ENCODE results near the gene RNGTT. TPM values are rescaled to one million over a fixed set of nuclear protein-coding genes. Genes with fewer than 3 reads are reported as not detected.

RNGTT gene
- total RNA-seq, 1 experiment from 2014 or later: 34.8 TPM

DNA sequence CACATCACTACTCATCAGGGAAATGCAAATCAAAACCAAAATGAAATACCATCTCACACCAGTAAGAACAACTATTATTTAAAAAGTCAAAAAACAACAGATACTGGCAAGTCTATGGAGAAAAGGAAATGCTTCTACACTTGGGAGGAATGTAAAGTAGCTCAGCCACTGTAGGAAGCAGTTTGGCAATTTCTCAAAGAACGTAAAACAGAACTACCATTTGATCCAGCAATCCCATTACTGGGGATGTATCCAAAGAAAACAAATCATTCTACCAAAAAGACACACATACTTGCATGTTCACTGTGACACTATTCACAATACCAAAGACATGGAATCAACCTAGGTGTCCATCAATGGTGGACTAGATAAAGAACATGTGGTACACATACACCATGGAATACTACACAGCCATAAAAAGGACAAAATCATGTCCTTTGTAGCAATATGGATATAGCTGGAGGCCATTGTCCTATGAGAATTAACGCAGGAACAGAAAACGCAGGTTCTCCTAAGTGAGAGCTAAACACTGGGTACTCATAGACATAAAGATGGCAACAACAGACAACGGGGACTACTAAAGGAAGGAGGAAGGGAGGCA, 260.4 kb downstream of the RNGTT start:
- in situ Hi-C loops (cut with HindIII; ENCODE audit: low sequenced_read_pairs): no loop called here

DNA sequence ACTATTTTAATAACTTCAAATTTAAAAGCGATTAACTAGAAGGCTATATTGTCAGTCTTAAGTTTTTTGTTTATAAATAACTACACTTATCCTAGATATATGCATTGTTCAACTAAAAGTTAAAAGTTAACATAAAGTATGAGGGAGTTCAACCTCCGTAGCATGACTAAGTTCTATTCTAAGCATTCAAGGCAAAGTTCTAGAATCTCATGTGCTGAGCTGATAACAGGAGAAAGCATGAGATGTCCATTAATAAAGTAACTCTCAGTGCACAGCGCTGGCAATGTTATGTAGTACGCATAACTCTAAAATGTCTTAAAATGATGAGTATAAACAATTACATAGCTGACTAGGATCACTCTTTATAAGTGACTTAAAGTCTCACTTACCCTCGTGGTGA, 264.8 kb downstream of the RNGTT start:
- in situ Hi-C loops (cut with HindIII; ENCODE audit: low sequenced_read_pairs): no loop called here

More for the DNA sequence above, 260.4 kb downstream of the RNGTT start:
- DNase-seq (ENCODE audit: low spot score): no peak

DNA sequence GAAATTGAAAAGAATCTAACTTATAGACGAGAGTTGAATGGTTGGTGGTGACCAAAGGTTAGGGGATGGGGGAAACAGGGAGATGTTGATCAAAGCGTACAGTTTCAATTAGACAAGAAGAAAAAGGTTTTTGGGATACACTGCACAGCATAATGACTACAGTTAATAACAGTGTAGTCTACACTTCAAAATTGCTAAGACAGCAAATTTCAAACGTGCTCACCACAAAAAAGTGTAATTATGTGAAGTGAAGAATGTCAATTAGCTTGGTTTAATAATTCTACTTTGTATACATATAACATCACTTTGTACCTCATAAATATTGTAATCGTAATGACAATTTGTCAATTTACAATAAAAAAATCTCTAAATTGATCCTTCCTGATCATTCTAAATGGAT, 267.5 kb downstream of the RNGTT start:
- in situ Hi-C loops (cut with HindIII; ENCODE audit: low sequenced_read_pairs): no loop called here
- no peak for DNase-seq (ENCODE audit: low spot score)

More for the DNA sequence above, 264.8 kb downstream of the RNGTT start:
- no peak for DNase-seq (ENCODE audit: low spot score)

DNA sequence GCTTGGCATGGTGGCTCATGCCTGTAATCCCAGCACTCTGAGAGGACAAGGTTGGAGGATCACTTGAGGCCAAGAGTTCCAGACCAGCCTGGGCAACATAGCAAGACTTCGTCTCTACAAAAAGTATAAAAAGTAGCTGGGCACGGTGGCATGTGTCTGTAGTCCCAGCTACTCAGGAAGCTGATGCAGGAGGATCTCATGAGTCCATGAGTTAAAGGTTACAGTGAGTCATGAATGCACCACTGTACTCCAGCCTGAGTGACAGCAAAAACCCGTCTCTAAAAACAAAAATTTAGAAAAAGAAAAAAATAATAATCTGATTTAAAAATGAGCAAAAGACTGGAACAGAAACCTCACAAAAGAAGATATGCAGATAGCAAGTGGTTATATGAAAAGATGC, 279.7 kb downstream of the RNGTT start:
- in situ Hi-C loops (cut with HindIII; ENCODE audit: low sequenced_read_pairs): no loop called here

DNA sequence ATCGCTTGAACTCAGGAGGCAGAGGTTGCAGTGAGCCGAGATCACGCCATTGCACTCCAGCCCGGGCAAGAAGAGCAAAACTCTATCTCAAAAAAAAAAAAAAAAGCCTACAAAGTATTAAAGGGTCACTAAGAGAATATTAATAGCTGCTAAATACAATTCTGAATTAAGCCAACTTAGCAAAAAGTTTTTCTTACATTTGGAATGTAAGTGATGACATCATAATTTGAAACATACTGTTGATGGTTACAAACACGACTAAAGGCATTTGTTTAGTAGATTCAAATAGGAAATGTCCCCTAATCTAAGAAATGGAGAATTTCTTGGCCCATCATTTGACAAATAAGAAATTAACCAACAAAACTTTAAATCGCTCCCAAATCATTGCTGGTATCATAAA, 282.8 kb downstream of the RNGTT start:
- DNase-seq (ENCODE audit: low spot score): no peak
- in situ Hi-C loops (cut with HindIII; ENCODE audit: low sequenced_read_pairs): no loop called here

More for the DNA sequence above, 279.7 kb downstream of the RNGTT start:
- DNase-seq (ENCODE audit: low spot score): no peak

DNA sequence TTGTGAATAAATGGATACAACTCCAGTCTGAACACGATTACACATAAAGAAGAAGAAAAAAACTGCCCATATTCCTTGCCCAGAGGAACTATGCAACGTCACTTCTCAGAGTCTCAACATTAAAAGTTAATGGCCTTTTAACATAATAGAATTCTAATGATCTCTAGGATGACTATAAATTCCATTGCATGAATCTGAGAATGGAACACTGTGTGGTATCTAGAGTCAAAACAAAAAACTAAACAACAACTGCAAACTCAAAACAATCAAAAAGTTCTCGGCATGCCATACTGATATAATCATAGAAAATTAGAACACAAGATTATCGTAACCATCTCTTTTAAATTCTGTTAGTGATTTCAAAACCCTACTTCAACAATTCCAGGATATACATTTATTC, 283.6 kb downstream of the RNGTT start:
- DNase-seq (ENCODE audit: low spot score): no peak
- in situ Hi-C loops (cut with HindIII; ENCODE audit: low sequenced_read_pairs): no loop called here

DNA sequence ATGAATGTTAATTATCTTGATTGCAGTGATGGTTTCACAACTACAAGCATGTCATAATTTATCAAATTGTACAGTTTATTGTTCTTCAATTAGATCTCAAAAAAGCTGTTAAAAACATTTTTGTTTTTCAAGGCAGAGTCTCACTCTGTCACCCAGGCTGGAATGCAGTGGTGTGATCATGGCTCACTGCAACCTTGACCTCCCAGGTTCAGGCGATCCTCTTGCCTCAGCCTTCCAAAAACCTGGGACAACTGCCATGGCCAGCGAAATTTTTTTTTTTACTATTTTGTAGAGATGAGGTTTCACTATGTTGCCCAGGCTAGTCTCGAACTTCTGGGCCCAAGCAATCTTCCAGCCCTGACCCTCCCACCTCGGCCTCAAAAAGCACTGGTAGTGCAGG, 286.1 kb downstream of the RNGTT start:
- DNase-seq (ENCODE audit: low spot score): no peak
- in situ Hi-C loops (cut with HindIII; ENCODE audit: low sequenced_read_pairs): no loop called here

DNA sequence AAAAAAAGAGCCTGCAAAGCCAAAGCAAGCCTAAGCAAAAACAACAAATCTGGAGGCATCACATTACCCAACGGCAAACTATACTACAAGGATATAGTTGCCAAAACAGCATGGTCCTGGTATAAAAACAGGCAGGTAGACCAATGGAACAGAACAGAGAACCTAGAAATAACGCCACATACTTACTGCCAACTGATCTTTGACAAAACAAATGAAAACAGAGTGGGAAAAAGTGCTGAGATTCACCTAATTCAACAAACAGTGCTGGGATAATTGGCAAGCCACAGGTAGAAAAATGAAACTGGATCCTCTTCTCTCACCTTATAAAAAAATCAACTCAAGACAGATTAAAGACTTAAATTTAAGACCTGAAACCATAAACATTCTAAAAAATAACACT, 291.8 kb downstream of the RNGTT start:
- in situ Hi-C loops (cut with HindIII; ENCODE audit: low sequenced_read_pairs): no loop called here
- no peak for DNase-seq (ENCODE audit: low spot score)

DNA sequence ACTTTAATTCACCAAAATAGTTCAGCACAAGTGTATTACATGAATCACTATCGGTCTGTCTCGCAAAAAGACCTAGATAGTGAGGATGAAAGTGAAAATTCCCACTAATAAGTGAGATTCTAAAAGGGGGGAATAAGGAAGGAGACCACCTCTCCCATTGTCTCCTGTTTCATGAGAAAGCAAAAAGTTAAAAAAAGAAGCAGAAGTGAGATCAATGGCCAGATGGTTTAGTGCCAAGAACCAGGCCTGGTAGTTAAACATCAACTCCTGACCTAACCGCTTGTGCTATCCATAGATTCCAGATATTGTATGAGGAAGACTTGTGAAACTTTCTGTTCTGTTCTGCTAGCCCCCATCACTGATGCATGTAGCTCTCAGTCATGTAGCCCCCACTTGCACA, 293.0 kb downstream of the RNGTT start:
- DNase-seq (ENCODE audit: low spot score): no peak
- in situ Hi-C loops (cut with HindIII; ENCODE audit: low sequenced_read_pairs): no loop called here

DNA sequence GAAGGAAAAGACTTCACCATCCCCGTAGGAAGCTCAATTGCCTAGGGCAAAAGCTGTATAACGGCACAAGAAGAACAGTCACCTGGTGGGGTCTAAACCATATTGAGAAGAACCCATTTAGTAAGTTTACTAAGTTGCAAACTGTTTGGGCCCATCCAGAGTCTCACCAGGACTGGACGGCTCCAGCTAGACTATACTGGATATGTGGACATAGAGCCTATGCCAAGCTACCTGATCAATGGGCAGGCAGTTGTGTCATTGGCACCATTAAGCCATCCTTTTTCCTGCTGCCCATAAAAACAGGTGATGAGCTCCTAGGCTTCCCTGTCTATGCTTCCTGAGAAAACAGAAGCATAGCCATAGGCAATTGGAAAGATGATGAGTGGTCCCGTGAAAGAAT, 293.9 kb downstream of the RNGTT start:
- in situ Hi-C loops (cut with HindIII; ENCODE audit: low sequenced_read_pairs): no loop called here
- DNase-seq (ENCODE audit: low spot score): no peak

DNA sequence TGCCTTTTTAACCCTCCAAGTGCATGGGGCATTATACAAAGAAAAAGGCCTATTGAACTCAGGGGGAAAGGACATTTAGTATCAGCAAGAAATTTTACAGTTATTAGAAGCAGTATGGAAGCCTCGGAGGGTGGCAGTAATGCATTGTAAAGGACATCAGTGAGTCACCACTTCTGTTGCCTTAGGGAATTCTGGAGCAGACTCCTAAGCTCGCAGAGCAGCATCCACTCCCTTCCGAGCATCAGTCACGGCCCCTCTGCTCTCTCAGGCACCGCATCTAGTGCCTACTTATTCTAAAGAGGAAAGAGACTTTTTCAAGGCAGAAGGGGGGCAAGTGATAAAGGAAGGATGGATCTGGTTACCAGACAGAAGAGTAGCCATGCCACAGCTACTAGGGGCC, 296.5 kb downstream of the RNGTT start:
- no peak for DNase-seq (ENCODE audit: low spot score)
- in situ Hi-C loops (cut with HindIII; ENCODE audit: low sequenced_read_pairs): no loop called here

DNA sequence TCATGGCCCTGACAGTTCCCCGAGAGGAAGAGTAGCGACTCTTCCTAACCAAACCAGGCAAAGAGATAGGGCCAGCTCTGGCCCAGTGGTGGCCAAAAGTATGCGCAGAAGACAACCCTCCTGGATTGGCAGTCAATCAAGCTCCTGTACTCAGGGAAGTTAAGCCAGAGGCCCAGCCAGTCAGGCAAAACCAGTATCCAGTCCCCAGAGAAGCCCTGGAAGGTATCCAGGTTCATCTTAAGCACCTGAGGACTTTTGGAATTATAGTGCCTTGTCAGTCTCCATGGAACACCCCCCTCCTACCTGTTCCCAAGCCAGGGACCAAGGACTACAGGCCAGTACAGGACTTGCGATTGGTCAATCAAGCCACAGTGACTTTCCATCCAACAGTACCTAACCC, 298.3 kb downstream of the RNGTT start:
- DNase-seq (ENCODE audit: low spot score): no peak
- in situ Hi-C loops (cut with HindIII; ENCODE audit: low sequenced_read_pairs): no loop called here

DNA sequence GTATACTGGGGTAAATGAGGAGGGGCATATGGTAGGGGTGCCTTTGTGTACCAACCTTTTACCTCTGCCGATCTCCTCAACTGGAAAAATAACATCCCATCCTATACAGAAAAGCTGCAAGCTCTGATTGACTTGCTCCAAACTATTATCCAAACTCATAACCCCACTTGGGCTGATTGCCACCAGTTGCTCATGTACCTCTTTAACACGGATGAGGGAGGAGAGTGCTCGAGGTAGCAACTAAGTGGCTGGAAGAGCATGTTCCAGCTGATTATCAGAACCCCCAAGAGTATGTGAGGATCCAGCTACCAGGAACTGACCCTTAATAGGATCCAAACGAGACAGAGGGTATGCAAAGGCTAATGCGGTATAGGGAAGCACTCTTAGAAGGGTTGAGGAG, 299.6 kb downstream of the RNGTT start:
- in situ Hi-C loops (cut with HindIII; ENCODE audit: low sequenced_read_pairs): no loop called here
- no peak for DNase-seq (ENCODE audit: low spot score)

DNA sequence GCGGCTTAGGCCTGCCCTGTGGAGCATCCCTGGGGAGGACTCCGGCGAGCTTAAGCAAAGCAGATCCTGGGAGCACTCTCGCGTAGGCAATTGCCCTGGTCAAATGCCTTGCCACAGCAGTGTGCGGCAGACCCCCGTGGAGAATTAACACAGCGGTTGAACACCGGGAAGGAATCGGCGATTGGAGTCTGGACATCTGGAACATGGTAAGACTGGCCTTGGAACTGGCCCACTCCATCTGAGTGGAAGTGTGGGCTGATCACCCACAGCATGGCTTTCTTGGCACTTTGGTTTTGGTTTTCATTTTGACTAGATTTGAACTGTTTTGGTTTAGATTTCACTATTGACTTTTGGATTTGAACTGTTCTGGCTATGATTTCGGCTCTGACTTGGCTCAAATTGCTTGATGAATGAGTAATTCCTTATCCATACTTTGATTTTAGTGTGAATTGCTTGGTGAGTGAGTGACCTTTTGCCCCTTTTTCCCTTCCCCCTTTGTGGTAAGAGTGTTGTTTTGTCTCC, 300.7 kb downstream of the RNGTT start:
- DNase-seq (ENCODE audit: low spot score): no peak
- in situ Hi-C loops (cut with HindIII; ENCODE audit: low sequenced_read_pairs): no loop called here

DNA sequence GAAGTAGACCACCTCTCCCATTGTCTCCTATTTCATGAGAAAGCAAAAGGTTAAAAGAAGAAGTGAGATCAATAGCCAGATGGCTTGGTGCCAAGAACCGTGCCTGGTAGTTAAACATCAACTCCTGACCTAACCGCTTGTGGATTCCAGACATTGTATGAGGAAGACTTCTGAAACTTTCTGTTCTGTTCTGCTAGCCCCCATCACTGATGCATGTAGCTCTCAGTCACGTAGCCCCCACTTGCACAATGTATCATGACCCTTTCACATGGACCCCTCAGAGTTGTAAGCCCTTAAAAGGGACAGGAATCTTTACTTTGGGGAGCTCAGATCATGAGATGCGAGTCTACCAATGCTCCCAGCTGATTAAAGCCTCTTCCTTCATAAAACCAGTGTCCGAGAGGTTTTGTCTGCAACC, 301.2 kb downstream of the RNGTT start:
- no peak for DNase-seq (ENCODE audit: low spot score)
- in situ Hi-C loops (cut with HindIII; ENCODE audit: low sequenced_read_pairs): no loop called here

DNA sequence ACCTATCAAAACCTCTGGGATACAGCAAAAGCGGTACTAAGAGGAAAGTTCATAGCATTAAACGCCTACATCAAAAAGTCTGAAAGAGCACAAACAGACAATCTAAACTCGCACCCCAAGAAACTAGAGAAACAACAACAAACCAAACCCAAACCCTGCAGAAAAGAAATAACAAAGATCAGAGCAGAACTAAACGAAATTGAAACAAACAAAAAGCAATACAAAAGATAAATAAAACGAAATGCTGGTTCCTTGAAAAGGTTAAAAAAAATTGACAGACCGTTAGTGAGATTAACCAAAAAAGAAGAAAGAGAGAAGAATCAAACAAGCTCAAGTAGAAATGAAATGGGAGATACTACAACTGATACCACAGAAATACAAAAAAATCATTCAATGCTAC, 302.3 kb downstream of the RNGTT start:
- in situ Hi-C loops (cut with HindIII; ENCODE audit: low sequenced_read_pairs): no loop called here
- DNase-seq (ENCODE audit: low spot score): no peak

DNA sequence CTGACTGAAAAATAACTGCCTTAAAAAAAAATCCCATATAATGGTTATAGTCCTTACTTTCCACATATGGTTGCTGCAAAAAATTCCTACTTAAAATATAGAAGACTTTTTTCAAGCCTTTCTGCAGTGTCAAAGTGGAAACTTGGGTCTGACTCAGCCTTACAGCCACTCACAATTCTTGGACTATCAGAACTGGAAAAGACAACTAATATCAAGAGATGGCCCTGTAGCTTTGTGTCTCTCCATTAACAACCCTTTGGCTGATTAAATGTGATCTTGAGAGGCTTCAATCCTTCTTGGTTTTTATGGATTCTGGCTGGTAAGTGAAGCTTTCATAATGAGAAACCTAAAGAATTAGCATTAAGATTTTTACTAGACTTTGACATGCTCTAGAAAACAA, 307.8 kb downstream of the RNGTT start:
- DNase-seq (ENCODE audit: low spot score): no peak
- in situ Hi-C loops (cut with HindIII; ENCODE audit: low sequenced_read_pairs): no loop called here

DNA sequence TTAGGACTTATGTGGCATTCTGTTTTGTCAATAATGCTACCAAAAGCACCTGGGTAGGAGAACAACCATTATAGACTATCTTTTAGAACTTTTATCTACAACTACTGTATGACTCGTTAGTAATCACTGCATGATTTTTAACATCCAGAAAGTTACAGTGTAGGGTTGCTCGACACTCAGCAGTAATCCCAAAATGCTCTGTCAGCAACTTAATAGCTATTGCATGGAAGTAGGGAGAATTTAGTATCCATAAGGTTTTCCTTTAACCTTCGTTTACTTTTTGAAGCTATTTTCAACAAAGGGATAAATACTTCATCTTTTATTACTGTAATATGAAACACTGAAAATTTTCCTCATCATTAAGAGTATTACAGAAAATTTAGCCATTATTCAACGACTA, 309.5 kb downstream of the RNGTT start:
- in situ Hi-C loops (cut with HindIII; ENCODE audit: low sequenced_read_pairs): no loop called here
- DNase-seq (ENCODE audit: low spot score): no peak

DNA sequence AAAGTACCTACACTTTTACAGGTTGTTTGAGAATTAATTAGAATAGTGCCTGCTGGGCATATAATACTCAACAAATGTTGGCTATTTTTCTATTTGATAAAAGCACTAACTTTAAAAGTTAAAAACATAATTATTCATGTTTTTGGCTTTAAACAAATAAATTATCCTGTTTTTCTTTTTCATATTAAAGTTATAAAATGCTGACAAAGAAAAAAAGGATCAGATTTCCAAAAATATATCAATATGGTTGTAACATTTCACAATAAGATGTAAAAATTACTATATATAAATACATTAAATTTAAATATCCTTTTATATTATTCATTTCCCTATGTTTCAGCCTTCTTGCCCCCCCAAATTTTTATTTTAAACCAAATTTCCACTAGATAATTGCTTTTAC, 312.0 kb downstream of the RNGTT start:
- in situ Hi-C loops (cut with HindIII; ENCODE audit: low sequenced_read_pairs): no loop called here
- no peak for DNase-seq (ENCODE audit: low spot score)

DNA sequence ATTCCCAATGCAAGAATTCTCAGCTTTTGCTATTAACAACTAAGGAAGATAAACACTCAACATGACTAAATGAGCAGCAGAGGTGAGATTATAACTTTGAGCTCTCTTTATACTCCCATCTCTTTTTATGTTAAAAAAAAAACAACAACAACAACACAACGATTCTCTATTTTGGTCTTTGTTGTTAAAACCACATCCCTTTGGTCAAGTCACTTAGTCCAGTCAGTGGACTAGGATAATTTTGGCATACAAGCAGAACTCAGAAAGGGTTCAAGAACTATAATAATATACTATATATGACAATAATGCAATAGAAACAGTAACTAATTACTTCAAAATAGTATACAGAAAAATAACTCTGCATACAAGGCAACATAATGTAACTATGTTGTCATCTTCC, 312.4 kb downstream of the RNGTT start:
- DNase-seq (ENCODE audit: low spot score): no peak
- in situ Hi-C loops (cut with HindIII; ENCODE audit: low sequenced_read_pairs): no loop called here

DNA sequence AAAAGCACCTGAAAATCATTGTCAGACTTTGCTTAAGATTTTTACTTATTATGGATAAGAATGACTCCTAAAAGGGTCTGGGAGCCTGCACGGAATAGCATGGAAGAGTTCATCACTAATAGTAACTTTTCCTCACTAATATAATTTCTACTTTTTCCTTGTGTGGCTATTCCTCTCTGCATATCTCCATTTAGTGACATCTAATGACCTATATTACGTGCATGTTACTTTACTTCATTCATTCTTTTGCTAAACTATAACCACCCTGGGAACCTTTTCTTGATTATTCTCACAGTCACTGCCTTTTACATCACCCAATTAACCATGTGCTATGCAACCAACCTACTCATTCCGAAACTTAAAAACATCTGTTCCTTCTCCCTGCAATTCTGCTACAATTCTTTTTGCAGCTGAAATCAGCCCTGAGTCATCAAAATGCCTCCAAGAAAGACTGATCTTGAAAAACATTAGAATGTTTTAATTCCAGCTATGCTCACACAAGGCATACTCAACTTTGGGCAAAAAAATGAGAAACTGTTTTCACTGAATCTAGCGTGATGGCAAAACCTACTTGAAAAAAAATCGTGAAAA, 313.3 kb downstream of the RNGTT start:
- no peak for DNase-seq (ENCODE audit: low spot score)
- in situ Hi-C loops (cut with HindIII; ENCODE audit: low sequenced_read_pairs): no loop called here
